PC-9 (cell line): Measurements from ENCODE around the gene ZNF462. TPM values are rescaled to one million over a fixed set of nuclear protein-coding genes. Genes with fewer than 3 reads are reported as not detected.

Experiments
- BruUV-seq: library from RNA; stranded (reverse); fragments of 400-500 nt; replicated peaks from 2 replicates; lab custom pipeline; 2021; lab: Mats Ljungman, UMichigan
- CTCF ChIA-PET: fragments of 300-600 bp; sonication (Branson Sonifier 250); formaldehyde crosslinking; loops from one replicate; lab custom pipeline; 2022; ENCODE audit warnings: antibody characterized with exemption; lab: Charles Lee
- POLR2A ChIA-PET: fragments of 300-600 bp; sonication (Branson Sonifier 250); formaldehyde crosslinking; loops from one replicate; lab custom pipeline; 2022; ENCODE audit warnings: antibody characterized with exemption; ENCODE audit not compliant: unreplicated experiment; lab: Charles Lee
- DNase-seq, 2 experiments: peaks; one replicate each; pipeline versions ENCODE4 v3.0.0 to v3.0.0-alpha.2; 2015 to 2022; ENCODE audit warnings: mixed read lengths in 1 of 2
- H2AFZ ChIP-seq: fragments of 200-600 bp; sonication (generic); 2 replicates; pipeline ENCODE4 v1.8.1; 2017; ENCODE audit warnings: antibody characterized with exemption
- H3F3A ChIP-seq: fragments of 200-600 bp; sonication (generic); 2 replicates; pipeline ENCODE4 v1.8.1; 2017; ENCODE audit warnings: antibody characterized with exemption, mild to moderate bottlenecking, low read depth; ENCODE audit not compliant: insufficient read depth
- H3K27ac ChIP-seq: fragments of 200-600 bp; sonication (generic); 2 replicates; pipeline ENCODE4 v1.6.1; 2016; ENCODE audit warnings: mixed run types
- H3K27me3 ChIP-seq: fragments of 200-600 bp; sonication (generic); 2 replicates; pipeline ENCODE4 v1.6.1; 2016; ENCODE audit warnings: low read depth, mixed run types; ENCODE audit not compliant: insufficient read depth
- H3K36me3 ChIP-seq: fragments of 200-600 bp; sonication (generic); 2 replicates; pipeline ENCODE4 v1.6.1; 2016; ENCODE audit warnings: low read depth, mixed run types
- H3K4me1 ChIP-seq: fragments of 200-600 bp; sonication (generic); replicated peaks from 2 replicates; pipeline ENCODE4 v1.6.1; 2016; ENCODE audit warnings: mixed run types; ENCODE audit not compliant: insufficient read depth
- H3K4me2 ChIP-seq: fragments of 200-600 bp; sonication (generic); 2 replicates; pipeline ENCODE4 v1.6.1; 2017; ENCODE audit warnings: mixed run types
- H3K4me3 ChIP-seq: fragments of 200-600 bp; sonication (generic); 2 replicates; pipeline ENCODE4 v1.6.1; 2016; ENCODE audit warnings: mixed run types
- H3K79me2 ChIP-seq: fragments of 200-600 bp; sonication (generic); 2 replicates; pipeline ENCODE4 v1.6.1; 2017; ENCODE audit warnings: low read depth, mixed run types
- H3K9me2 ChIP-seq: fragments of 200-600 bp; sonication (generic); 2 replicates; pipeline ENCODE4 v1.8.1; 2017; ENCODE audit warnings: mild to moderate bottlenecking; ENCODE audit not compliant: insufficient read depth
- H3K9me3 ChIP-seq: fragments of 200-600 bp; sonication (generic); 2 replicates; pipeline ENCODE4 v1.8.1; 2016; ENCODE audit warnings: low read depth; ENCODE audit not compliant: insufficient read depth
- H4K20me1 ChIP-seq: fragments of 200-600 bp; sonication (generic); 2 replicates; pipeline ENCODE4 v1.8.1; 2017; ENCODE audit not compliant: insufficient read depth
- EZH2 ChIP-seq: fragments of 200-600 bp; sonication (generic); IDR thresholded peaks from 2 replicates; pipeline ENCODE4 v1.8.0; 2017; ENCODE audit warnings: antibody characterized with exemption, low read depth
- intact Hi-C: fragments of 100-400 bp; cut with micrococcal nuclease; formaldehyde crosslinking; loops from one replicate; pipeline ENCODE4 v1.10.0; 2022; ENCODE audit not compliant: unreplicated experiment
- total RNA-seq: library from RNA; stranded (reverse); gene quantifications from 2 replicates; pipeline ENCODE4 v1.2.3, GENCODE V29; 2021
- TF ChIP-seq, protein P1 (sequence below): fragments of 200-600 bp; sonication (generic); conservative IDR thresholded peaks from 2 replicates; pipeline ENCODE4 v1.6.1; 2017; ENCODE audit warnings: mixed run types, antibody characterized with exemption, mild to moderate bottlenecking, moderate library complexity

The ZNF462 gene
- total RNA-seq, 1 experiment from 2014 or later = 4.8 TPM

GRCh38 chr9:107007402-107007801, 144.4 kb downstream of the ZNF462 start:
- H2AFZ ChIP-seq = no peak overlapping the region
- no peak for TF ChIP-seq EZH2
- TF ChIP-seq, protein P1, sequence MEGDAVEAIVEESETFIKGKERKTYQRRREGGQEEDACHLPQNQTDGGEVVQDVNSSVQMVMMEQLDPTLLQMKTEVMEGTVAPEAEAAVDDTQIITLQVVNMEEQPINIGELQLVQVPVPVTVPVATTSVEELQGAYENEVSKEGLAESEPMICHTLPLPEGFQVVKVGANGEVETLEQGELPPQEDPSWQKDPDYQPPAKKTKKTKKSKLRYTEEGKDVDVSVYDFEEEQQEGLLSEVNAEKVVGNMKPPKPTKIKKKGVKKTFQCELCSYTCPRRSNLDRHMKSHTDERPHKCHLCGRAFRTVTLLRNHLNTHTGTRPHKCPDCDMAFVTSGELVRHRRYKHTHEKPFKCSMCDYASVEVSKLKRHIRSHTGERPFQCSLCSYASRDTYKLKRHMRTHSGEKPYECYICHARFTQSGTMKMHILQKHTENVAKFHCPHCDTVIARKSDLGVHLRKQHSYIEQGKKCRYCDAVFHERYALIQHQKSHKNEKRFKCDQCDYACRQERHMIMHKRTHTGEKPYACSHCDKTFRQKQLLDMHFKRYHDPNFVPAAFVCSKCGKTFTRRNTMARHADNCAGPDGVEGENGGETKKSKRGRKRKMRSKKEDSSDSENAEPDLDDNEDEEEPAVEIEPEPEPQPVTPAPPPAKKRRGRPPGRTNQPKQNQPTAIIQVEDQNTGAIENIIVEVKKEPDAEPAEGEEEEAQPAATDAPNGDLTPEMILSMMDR = no peak
- H3K27me3 ChIP-seq = no peaks in the 10 kb centered on the region
- no peaks in the 10 kb centered on the region for H3K36me3 ChIP-seq
- no peak overlapping the region for H3K4me3 ChIP-seq
- intact Hi-C loops = no loop called here
- ChIA-PET CTCF (no interaction called here), POLR2A (no interaction called here)
- H3K27ac ChIP-seq = no peak overlapping the region
- H3K79me2 ChIP-seq = no peaks in the 10 kb centered on the region
- DNase-seq = no peak
- no peaks in the 10 kb centered on the region for H3K4me1 ChIP-seq
- BruUV-seq = no TSS peak
- 0 out of 2 replicates have a peak, but pooled peaks cover 3% of the 10 kb centered on the region for H4K20me1 ChIP-seq
- no peaks in the 10 kb centered on the region for H3K9me2 ChIP-seq
- H3K4me2 ChIP-seq = no peak overlapping the region
- H3K9me3 ChIP-seq = no peaks in the 10 kb centered on the region
- H3F3A ChIP-seq = no peaks in the 10 kb centered on the region

GRCh38 chr9:107008011-107008410, 145.0 kb downstream of the ZNF462 start:
- H3K36me3 ChIP-seq = no peaks in the 10 kb centered on the region
- 0 out of 2 replicates have a peak, but pooled peaks cover 3% of the 10 kb centered on the region for H4K20me1 ChIP-seq
- H3F3A ChIP-seq = no peaks in the 10 kb centered on the region
- no TSS peak for BruUV-seq
- ChIA-PET CTCF (no interaction called here), POLR2A (no interaction called here)
- no peaks in the 10 kb centered on the region for H3K9me3 ChIP-seq
- no peaks in the 10 kb centered on the region for H3K4me1 ChIP-seq
- intact Hi-C loops = no loop called here
- no peak for DNase-seq
- no peaks in the 10 kb centered on the region for H3K79me2 ChIP-seq
- TF ChIP-seq, protein P1 = no peak
- no peak for TF ChIP-seq EZH2
- H3K4me2 ChIP-seq = no peak overlapping the region
- H3K4me3 ChIP-seq = no peak overlapping the region
- H3K27me3 ChIP-seq = no peaks in the 10 kb centered on the region
- no peaks in the 10 kb centered on the region for H3K9me2 ChIP-seq
- no peak overlapping the region for H2AFZ ChIP-seq
- H3K27ac ChIP-seq = no peak overlapping the region

DNA sequence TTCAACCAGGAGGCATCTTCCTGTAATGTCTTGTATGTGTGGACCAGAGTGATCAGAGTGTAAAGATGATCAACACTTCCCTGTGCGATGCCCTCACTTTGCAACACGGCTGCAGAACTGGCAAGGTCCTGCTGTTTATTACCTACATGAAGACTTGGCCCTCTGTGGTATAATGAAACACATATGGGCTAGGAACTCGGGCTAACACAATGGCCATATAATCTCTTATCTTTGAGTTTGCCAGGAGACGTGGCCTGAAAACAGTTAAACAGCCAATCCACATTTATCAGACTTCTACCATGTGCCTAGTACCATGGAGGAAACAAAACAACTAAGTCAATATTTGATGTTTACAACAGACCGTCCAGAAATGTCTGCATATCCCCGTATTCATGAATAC, 145.5 kb downstream of the ZNF462 start:
- no peaks in the 10 kb centered on the region for H3F3A ChIP-seq
- no TSS peak for BruUV-seq
- H3K4me1 ChIP-seq = no peaks in the 10 kb centered on the region
- H4K20me1 ChIP-seq = 0 out of 2 replicates have a peak, but pooled peaks cover 3% of the 10 kb centered on the region
- no peak for DNase-seq
- CTCF ChIA-PET = no interaction called here
- no peak overlapping the region for H3K4me3 ChIP-seq
- intact Hi-C loops = no loop called here
- TF ChIP-seq, protein P1 = no peak
- no peak for TF ChIP-seq EZH2
- H3K36me3 ChIP-seq = no peaks in the 10 kb centered on the region
- no peak overlapping the region for H3K27ac ChIP-seq
- no peaks in the 10 kb centered on the region for H3K9me2 ChIP-seq
- no peaks in the 10 kb centered on the region for H3K27me3 ChIP-seq
- POLR2A ChIA-PET = no interaction called here
- no peak overlapping the region for H3K4me2 ChIP-seq
- no peaks in the 10 kb centered on the region for H3K79me2 ChIP-seq
- no peak overlapping the region for H2AFZ ChIP-seq
- H3K9me3 ChIP-seq = no peaks in the 10 kb centered on the region
